Type B pancreatic cell (in vitro differentiated cells): ENCODE results near the gene FOXK1. TPM values are rescaled to one million over a fixed set of nuclear protein-coding genes. Genes with fewer than 3 reads are reported as not detected.

Source experiments
- DNase-seq: peaks from one replicate; pipeline ENCODE4 v3.0.0; 2021; ENCODE audit warnings: mixed read lengths; ENCODE audit not compliant: unreplicated experiment; ENCODE audit errors: extremely low spot score
- H3K27ac Mint-ChIP-seq: 2 replicates; pipeline ENCODE4 v1.8.0; 2021; ENCODE audit warnings: mild to moderate bottlenecking, mixed read lengths
- H3K27me3 Mint-ChIP-seq: 2 replicates; pipeline ENCODE4 v1.8.0; 2021; ENCODE audit warnings: mixed read lengths
- H3K36me3 Mint-ChIP-seq: 2 replicates; pipeline ENCODE4 v1.8.0; 2021; ENCODE audit warnings: mixed read lengths
- H3K4me1 Mint-ChIP-seq: one replicate; pipeline ENCODE4 v1.8.0; 2021; ENCODE audit warnings: mixed read lengths; ENCODE audit not compliant: unreplicated experiment
- H3K4me3 Mint-ChIP-seq: 2 replicates; pipeline ENCODE4 v1.8.0; 2021; ENCODE audit warnings: mild to moderate bottlenecking, mixed read lengths
- H3K9me3 Mint-ChIP-seq: 2 replicates; pipeline ENCODE4 v1.8.0; 2021; ENCODE audit warnings: mixed read lengths
- CTCF ChIP-seq: fragments of 200-600 bp; sonication (generic); conservative IDR thresholded peaks from 2 replicates; pipeline ENCODE4 v1.5.0; 2021; ENCODE audit warnings: antibody characterized with exemption, mild to moderate bottlenecking
- total RNA-seq: library from RNA; stranded (reverse); gene quantifications from 2 replicates; pipeline ENCODE4 v1.2.1, GENCODE V29; 2021; ENCODE audit warnings: low replicate concordance

Gene FOXK1
- total RNA-seq, 1 donor from 2014 or later: 55.1 TPM

- TF ChIP-seq CTCF: no peak
- H3K36me3 Mint-ChIP-seq: peaks cover 4% of the 10 kb centered on the region
- DNase-seq: no peak
- no peaks in the 10 kb centered on the region for H3K27me3 Mint-ChIP-seq
- H3K27ac Mint-ChIP-seq: no peak overlapping the region
- no peaks in the 10 kb centered on the region for H3K9me3 Mint-ChIP-seq
- H3K4me1 Mint-ChIP-seq: no peaks in the 10 kb centered on the region
- no peak overlapping the region for H3K4me3 Mint-ChIP-seq
These were observed 86.8 kb downstream of the FOXK1 start for GRCh38 chr7:4768597-4769569.

- H3K36me3 Mint-ChIP-seq: peaks cover 4% of the 10 kb centered on the region
- H3K27me3 Mint-ChIP-seq: no peaks in the 10 kb centered on the region
- H3K27ac Mint-ChIP-seq: no peak overlapping the region
- no peak for DNase-seq
- no peak overlapping the region for H3K4me3 Mint-ChIP-seq
- TF ChIP-seq CTCF: no peak
- no peaks in the 10 kb centered on the region for H3K9me3 Mint-ChIP-seq
- peaks cover 7% of the 10 kb centered on the region for H3K4me1 Mint-ChIP-seq
These were observed 87.7 kb downstream of the FOXK1 start for GRCh38 chr7:4769761-4770160.

GRCh38 chr7:4770886-4771285 lies 88.8 kb downstream of the FOXK1 start:
- TF ChIP-seq CTCF: no peak
- Mint-ChIP-seq H3K9me3 (no peaks in the 10 kb centered on the region), H3K36me3 (peaks cover 4% of the 10 kb centered on the region)

GRCh38 chr7:4771737-4772136 lies 89.6 kb downstream of the FOXK1 start:
- DNase-seq: no peak
- no peak for TF ChIP-seq CTCF

More at GRCh38 chr7:4770886-4771285, 88.8 kb downstream of the FOXK1 start:
- Mint-ChIP-seq H3K27ac (peak overlapping the region; percentile 68), H3K4me1 (peaks cover 11% of the 10 kb centered on the region), H3K4me3 (no peak overlapping the region), H3K27me3 (no peaks in the 10 kb centered on the region)
- no peak for DNase-seq

GRCh38 chr7:4772306-4772705 lies 90.2 kb downstream of the FOXK1 start:
- Mint-ChIP-seq H3K4me1 (peaks cover 20% of the 10 kb centered on the region), H3K4me3 (no peak overlapping the region), H3K9me3 (no peaks in the 10 kb centered on the region), H3K27me3 (no peaks in the 10 kb centered on the region), H3K27ac (no peak overlapping the region), H3K36me3 (peaks cover 4% of the 10 kb centered on the region)
- no peak for DNase-seq
- TF ChIP-seq CTCF: no peak

More at GRCh38 chr7:4771737-4772136, 89.6 kb downstream of the FOXK1 start:
- no peaks in the 10 kb centered on the region for H3K27me3 Mint-ChIP-seq
- no peak overlapping the region for H3K4me3 Mint-ChIP-seq
- peaks cover 16% of the 10 kb centered on the region for H3K4me1 Mint-ChIP-seq
- H3K36me3 Mint-ChIP-seq: peaks cover 4% of the 10 kb centered on the region
- H3K27ac Mint-ChIP-seq: no peak overlapping the region
- H3K9me3 Mint-ChIP-seq: no peaks in the 10 kb centered on the region
